GM18909 (cell line): ENCODE data around the gene ASAP3.

Experiments
- ATAC-seq: cut with Tn5 transposase; IDR thresholded peaks from one replicate; pipeline ENCODE4 v1.9.1; 2021; ENCODE audit warnings: mild to moderate bottlenecking; ENCODE audit not compliant: unreplicated experiment, poor library complexity

ASAP3 gene

GRCh38 chr1:23453455-23454000 lies 30.5 kb downstream of the ASAP3 start:
- ATAC-seq = no peak

GRCh38 chr1:23452011-23452411 lies 32.0 kb downstream of the ASAP3 start:
- no peak for ATAC-seq

GRCh38 chr1:23451441-23451840 lies 32.5 kb downstream of the ASAP3 start:
- no peak for ATAC-seq

DNA sequence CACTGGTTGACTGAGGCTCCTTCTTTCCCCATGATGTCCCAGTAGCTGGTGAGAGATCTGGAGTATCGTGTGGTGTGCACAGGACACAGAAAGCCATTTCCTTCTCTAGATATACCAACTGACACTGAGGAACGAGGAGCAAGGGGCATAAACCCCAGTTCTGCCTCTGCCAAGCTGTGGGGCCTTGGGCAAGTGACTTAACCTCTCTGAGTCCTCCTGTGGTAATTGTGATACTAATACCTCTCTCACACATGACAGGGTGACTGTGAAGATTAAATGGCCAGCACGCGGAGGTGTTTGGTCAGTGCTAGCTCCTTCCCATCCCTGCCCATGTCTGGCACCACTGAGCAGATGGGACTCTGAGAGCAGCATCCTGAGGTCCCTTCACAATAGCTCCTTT lies 33.1 kb downstream of the ASAP3 start:
- ATAC-seq = no peak

DNA sequence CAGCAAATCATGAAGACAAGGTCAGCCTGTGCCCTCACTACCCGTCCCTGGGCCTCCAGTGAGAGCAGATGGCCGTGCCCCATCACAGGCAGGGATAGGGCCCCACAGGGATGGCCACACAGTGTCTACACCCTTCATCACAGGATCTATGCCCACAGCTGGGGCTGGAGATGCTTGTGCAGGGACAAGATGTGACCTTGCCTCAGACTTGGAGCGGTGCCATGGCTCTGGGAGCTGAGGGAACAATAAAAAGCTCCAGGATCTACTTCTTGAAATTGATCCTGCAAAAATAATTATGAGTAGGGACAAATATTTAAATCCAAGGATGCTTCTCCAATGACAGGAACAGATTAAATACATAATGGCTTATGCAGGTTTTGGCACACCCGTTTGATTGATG lies 34.0 kb downstream of the ASAP3 start:
- ATAC-seq = no peak

DNA sequence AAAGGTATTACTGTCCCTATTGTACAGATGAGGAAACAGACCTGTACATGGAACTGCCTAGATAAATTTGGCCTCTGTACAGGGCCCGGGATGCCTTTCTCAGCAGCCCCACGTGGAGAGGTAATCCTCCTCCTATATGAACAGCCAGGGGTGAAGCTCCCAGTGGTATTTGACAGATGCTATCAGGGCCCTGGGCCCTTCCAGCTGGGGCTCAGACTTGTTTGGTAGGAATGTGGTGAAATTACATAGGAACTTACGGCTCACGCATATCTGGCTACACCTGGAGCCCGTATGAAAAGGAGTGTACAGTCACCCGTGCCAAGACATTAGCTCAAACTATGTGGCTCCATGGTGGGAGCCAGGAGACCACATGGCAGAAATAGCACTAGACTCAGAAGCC lies 34.7 kb downstream of the ASAP3 start:
- ATAC-seq = no peak

- no peak for ATAC-seq
These were observed 35.1 kb downstream of the ASAP3 start for GRCh38 chr1:23448846-23449245.

GRCh38 chr1:23446661-23447310 lies 37.2 kb downstream of the ASAP3 start:
- ATAC-seq = no peak

DNA sequence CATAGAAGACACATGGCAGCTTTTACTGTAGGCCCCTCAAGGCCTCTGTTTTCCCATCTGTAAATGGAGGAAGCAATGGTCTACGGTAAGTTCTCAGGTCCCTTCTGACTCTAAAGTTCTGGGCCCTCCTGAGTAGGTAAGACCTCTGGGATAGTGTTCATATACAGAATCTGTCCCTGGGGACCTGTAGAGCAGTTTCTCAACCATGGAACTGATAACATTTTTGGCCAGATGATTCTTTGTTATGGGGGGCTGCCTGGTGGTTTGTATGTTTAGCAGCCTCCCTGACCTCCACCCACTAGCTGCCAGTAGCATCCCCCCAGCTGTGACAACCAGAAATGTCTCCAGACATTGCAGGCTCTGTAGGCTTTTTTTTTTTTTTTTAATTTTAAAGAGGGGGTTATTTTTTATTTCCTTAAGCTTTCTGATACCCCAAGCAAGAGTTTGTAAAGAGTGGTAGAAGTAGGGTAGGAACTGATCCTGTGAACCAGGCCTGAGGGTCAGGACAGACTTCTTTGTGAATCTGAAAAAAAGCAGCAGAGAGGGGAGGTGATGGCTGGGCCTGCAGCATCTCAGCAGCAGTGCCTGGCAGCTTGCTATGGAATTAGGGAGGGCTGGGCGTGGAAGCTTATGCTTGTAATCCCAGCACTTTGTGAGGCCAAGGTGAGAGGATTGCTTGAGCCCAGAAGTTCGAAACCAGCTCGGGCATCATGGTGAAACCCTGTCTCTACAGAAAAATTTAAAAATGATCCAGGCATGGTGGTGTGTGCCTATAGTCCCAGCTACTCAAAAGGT lies 39.2 kb downstream of the ASAP3 start:
- ATAC-seq = no peak

DNA sequence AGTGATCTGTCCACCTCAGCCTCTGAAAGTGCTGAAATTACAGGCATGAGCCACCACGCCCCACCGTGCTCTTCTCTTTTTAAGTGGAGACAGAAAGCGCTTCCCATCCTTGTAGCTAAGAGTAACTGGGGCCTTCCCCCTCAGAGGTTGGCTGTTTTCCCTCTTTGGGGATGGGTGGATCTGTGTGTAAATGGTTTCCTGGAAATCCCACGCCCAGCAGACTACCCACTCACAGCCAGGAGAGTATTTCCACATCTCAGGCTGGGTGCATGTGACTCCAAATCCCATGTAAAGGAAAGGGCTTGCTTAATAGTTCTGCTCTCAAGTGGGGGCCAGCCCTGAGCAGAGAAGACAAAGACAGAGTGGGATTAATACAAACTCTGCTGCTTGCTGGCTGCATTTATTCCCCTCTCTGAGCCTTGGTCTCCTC lies 39.9 kb downstream of the ASAP3 start:
- no peak for ATAC-seq

- ATAC-seq = no peak
These were observed 41.2 kb downstream of the ASAP3 start for GRCh38 chr1:23442751-23443150.

- no peak for ATAC-seq
These were observed 42.4 kb downstream of the ASAP3 start for GRCh38 chr1:23441446-23442148.

- ATAC-seq = no peak
These were observed 45.4 kb downstream of the ASAP3 start for GRCh38 chr1:23438545-23438944.

- ATAC-seq = no peak
These were observed 46.7 kb downstream of the ASAP3 start for GRCh38 chr1:23437355-23437664.

GRCh38 chr1:23436520-23437354 lies 47.2 kb downstream of the ASAP3 start:
- no peak for ATAC-seq

- ATAC-seq = no peak
These were observed 49.7 kb downstream of the ASAP3 start for GRCh38 chr1:23434260-23434775.

DNA sequence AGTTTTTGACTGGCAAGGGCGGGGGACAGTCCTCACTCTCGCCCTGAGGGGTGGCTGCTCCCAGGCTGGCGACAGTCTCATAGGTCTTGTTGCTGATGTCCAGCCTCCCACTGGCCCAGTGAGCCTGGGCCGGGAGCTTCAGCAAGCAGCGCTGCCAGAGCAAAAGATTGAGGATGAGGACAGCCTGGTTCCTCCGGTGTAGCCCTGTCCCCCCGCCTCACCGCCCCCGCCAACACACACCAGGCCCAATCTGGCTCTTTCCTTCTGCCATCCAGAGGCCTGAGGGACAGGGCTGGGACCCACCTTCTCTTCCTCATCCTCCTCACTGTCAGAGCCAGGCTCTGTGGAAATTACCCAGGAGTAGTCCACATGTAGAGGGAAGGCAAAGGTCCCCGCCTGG lies 50.9 kb downstream of the ASAP3 start:
- ATAC-seq = no peak

GRCh38 chr1:23431431-23431830 lies 52.5 kb downstream of the ASAP3 start:
- no peak for ATAC-seq

DNA sequence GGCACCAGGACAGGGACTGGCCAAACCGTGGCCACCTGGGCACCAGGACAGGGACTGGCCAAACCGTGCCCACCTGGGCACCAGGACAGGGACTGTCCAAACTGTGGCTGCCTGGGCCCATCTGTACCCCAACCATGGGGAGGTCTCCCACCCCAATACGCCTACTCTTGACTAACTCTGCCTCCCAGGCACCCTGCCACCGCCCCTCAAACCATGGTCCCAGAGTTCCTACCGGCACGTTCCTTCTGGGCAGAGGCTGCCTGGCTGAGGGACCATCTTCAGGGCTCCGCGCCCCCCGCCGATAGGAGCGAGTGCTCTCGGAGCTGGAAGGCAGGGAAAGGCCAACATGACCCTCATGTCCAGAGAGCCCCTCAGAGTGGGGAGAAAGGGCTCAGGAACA lies 53.2 kb downstream of the ASAP3 start:
- no peak for ATAC-seq
